Activated CD4-positive, alpha-beta T cell treated with anti-CD3 and anti-CD28 coated beads for 48 hours (primary cell): ENCODE measurements around the gene POU2F1.

ENCODE experiments used
- DNase-seq: peaks from one replicate; pipeline ENCODE4 v3.0.0-alpha.2; 2020

Gene POU2F1

DNA sequence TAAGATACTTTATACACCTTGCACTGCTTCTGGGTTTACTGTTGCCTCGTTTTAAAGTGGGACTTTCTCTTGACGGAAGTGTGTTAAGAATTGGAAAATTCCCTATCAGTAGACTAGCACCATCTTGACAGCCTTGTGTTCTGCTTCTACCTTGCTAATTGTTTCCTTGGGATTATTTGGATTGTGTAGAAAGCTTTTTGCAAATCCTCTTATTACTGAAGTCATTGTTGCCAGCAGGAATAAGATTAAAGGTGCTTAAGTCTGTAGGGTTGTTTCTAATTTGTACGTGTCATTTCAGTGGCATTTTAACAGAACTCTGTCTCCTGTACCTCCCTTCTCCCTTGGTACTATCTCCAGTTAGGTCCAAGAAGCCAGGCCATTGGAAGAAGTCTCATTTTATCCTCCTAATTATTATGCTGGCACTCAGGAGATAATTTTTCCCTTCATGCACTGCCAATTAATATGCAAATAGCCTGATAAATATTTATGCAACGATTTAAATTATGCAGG is 107.7 kb downstream of the POU2F1 start:
- DNase-seq = no peak

DNA sequence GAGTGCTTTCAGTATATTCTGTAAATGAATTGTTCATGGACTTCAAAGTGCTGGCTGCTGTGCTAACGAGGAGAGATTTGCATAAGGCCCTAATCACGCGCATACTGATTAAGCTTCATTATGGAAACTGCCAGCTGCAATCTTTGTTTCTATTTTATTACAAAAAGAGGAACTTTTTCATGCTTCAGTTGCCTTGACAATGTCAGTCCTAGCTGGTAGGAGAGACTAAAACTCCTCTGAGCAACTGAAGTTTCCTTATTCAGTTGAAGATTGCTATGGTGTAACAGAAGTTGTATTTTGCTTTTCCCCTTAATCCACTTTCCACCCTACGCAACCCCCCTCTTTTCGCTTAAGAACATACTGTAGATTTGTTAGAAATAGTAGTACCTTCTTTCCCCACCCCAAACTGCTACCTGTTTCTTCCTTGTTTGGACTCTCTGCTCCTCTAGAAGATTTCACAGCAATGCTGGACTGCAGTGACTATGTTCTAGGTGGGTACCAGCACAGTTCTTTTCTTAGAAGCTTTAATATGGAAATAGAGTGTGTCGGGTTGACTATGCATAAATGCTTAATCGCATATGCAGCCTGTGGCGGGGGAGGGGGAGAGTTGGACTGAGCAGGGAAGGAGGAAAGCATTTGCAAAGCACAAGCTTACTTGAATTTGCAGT is 108.3 kb downstream of the POU2F1 start:
- DNase-seq = no peak

DNA sequence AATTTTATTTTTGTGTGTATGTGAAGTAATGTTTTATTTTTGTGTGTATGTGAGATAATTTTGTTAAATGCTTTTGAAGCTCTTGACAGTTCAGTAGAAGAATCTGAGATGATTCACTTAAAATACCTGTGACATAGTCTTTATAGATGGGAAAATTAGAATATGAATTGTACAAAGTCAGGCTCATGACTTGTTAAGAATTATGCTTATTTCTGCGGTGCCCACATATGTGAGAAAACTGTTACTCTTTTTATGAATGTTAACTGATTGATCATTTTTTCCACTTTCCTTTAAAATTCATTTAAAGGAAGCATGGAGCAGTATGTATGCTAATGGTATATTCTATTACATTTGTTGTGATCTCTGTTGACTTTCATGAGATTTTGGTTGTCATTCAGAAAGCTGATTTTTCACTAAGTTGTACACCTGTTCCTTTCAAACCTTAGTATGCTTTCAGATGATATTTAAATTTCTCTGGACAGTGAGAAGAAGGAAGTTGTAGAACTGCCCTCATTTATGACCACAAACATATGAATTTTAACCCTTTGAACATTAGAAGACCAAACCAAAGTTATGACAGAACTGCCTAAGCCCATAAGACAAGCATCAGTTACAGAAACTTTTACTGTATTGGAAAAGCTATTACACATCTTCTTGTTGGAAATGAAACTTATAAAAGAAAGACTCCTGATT is 110.1 kb downstream of the POU2F1 start:
- no peak for DNase-seq

DNA sequence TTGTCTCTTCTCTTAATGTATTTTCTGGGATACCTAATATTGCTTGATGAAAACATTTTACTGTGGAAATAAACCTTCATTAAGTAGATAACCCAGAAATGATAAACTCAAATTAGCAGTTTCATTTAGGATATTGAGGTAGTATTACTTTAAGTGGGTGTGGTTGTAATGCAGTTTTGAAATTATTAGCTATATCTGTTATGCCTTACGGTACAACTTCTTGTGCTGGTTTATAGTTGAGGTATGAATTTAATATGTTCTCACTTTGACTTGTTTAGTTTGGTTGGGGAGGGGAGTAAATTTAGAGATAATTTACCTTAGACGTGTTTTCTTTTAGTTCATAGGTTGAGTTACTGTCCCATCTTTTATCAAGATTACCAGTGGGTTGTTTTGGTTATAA is 111.0 kb downstream of the POU2F1 start:
- DNase-seq = no peak

DNA sequence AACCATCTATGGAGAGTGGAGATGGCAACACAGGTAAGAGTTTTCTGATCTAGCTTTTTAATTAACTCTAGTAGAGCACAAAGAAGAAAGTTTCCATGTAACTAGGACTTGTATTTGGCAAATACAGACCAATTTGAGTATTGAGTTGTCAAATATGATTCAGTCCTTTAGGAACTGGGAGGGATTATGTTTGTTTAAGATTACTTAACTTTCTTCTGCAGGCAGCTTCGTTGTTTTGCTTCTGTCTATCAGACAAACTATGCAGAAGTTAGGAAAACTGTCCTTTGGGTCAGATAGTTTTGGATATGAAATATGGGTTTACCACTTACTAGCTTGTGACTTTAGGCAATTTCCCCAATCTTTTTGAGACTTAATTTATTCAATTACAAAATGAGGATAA is 111.8 kb downstream of the POU2F1 start:
- no peak for DNase-seq

DNA sequence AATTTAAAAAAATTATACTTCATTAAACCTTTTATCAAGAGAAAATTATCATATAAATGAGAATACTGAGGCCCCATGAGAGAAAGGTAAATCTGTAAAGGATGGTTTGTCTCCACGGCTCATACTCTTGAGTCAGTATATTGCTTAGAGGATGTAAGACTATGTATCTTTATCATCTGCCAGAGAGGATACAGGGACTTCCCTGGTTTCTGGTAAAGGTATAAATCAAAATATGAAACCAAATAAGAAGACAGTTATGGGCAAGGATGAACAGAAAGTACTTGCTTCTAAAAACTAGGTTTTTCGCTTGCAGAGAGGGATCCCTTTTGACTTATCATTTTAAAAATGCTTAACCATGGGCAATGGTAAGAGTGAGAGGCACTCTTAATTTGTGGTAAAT is 112.4 kb downstream of the POU2F1 start:
- DNase-seq = no peak

DNA sequence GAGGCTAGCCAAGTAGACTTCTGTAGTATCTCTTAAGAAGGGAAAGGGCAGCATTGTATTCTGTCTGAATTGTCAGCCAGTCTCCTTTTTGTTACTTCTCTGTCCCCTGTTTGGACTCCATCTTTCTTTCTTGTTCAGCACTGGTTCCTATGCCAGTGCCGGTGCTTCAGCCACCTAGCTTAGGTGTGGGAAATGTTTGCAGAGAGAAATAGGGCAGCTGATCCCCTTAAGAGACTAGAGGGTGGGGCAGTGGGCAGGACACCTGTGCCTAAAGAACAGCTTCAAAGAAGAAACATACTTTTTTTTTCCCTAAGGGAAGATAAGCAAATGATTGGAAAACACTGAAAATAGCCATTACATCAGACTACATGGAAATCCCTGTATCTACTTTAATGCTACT is 113.0 kb downstream of the POU2F1 start:
- no peak for DNase-seq

DNA sequence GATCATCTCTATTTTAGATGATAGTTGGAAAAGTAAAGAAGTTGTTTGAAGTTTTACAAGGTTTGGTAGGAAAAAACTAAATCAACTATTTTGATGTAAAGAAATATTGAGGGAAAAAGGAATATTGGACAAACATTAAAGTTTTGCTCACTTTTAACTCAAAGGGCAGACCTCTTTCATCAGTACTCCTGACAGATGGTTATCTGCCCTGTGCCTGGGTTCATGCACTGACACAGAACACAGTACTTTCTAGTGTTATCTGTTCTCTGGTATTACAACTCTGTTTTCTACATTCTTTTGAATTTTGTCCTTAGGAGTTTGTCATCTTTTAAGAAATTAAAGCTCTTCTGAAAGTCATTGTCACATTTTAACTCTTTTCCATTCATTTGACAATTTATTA is 118.7 kb downstream of the POU2F1 start:
- DNase-seq = no peak

DNA sequence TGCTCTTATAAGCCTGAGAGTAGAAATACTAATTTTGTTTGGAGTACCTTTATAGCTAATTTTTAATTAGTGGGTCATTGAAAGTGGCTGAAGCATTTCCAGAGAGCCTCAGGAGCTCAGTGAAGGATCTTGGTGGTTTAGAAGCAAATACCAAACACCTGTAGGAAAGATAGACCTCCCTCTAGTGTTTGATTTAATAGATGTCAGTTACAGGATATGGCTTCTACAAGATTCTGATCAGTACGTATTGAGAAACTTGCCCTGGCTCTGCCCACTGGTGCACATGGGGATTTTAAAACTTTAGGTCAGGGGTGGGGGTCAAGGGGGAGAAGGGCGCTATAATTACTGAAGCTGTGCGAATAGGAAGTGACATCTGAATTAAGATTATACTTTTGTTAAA is 122.2 kb downstream of the POU2F1 start:
- DNase-seq = no peak

DNA sequence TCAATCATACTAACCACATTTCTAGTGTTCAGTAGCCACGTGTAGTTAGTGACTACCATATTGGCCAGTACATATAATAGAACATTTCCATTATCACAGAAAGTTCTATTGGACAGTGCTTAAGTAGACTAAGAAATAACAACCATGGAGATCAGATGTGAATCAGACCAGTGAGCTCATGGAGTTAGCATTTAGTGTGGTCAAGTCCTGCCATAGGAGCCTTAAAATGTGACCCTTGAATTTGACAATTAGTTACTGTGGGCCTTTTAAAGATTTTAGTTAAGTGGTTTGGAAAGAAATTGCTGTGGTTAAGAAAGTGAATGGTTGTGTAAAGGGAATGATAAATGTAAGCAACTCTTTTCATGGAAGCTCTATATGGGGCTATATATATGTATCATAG is 123.4 kb downstream of the POU2F1 start:
- no peak for DNase-seq

DNA sequence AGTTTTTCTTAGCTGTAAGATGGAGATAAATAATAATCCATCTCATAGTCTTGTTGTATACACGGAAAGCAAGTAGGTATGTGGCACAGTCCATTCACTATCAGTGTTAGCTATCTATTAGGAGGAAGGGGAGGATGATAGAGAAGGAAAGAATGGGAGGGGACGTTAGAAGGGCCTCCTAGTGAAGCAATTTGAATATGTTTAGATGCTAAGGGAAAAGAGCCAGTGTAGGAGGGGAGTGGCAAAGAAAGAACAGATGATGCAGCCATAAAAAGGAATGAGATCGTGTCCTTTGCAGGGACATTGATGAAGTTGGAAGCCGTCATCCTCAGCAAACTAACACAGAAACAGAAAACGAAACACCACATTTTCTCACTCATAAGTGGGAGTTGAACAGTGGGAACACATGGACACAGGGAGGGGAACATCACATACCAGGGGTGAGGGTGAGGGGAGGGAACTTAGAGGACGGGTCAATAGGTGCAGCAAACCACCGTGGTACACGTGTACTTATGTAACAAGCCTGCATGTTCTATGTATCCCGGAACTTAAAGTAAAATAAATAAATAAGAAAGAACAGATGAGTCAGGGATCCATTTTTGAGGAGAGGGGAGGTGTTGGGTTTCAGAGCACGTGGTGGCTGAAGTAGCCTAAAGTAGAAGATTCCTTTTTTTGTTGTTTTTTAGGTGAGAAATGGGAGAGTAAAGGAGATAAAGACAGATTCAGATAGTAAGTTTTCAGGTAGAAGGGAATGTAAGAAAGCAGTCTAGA is 124.1 kb downstream of the POU2F1 start:
- no peak for DNase-seq

DNA sequence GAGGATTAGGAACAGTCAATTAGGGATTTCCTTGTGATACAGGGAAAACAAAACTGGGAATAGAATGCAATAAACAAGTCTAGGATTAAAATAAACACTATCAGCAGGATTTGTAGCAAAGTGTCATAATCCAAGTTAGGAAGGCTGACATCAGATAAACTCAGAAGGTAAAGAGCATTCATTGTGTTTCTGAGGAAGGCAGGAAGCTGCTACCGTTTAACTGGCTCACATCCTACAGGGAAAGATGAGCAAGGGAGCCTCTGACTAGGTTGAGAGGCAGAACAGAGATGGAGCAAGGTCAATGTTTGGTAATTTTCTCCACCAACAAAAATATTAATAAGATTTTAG is 124.7 kb downstream of the POU2F1 start:
- DNase-seq = no peak

DNA sequence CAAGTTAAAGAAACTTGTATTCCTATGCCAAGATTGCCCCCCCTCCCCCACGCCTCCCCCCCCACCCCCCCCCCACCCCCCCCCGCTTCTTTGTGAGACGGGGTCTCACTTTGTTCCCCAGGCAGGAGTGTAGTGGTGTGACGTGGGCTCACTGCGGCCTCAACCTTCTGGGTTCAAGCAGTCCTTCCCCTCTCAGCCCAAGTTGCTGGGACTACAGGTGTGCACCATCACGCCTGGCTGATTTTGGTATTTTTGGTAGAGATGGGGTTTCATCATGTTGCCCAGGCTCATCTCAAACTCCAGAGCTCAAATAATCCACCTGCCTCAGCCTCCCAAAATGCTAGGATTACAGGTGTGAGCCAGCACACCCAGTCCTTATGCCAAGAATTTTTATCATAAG is 136.6 kb downstream of the POU2F1 start:
- no peak for DNase-seq

DNA sequence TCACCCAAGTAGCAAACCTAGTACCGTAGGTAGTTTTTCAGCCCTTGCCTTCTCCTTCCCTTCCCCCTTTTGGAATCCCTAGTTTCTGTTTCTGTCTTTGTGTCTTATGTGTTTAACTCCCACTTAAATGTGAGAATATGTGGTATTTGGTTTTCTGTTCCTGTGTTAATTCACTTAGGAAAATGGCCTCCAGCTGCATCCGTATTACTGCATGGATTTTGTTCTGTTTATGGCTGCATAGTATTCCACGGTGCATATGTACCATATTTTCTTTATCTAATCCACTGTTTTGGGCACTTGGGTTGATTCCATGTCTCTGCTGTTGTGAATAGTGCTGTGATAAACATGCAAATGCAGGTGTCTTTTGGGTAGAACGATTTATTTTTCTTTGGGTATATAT is 138.6 kb downstream of the POU2F1 start:
- no peak for DNase-seq

DNA sequence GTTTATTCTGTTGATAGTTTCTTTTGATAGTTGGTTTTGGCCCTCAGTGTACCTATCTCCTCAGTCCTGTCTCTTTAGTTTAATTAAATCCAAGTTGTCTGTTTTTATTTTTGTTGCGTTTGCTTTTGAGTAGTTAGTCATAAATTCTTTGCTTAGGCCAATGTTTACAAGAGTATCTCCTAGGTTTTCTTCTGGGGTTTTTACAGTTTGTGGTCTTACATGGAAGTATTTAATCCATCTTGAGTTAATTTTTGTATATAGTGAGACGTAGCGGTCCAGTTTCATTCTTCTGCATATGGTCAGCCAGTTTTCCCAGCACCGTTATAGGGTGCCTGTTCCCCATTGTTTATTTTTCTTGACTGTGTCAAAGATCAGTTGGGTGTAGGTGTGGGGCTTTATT is 139.4 kb downstream of the POU2F1 start:
- DNase-seq = no peak

DNA sequence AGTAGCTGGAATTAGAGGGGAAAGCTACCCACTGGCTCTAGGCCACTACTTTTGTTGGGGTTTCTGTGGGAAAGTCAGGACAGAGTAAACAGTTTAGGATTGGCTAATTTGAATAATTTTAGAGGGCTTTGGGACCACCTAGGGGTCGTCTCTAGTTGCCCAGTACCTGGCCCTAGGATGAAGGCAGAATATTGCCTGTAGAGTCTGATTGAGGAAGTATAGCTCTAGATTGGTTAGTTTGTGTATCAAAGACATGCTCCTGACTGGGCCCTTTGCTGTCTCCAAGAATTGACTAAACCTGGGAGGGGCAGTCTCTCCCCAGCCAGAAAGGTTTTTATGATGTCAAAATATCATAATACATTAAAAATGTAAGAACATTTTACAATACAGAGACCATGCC is 142.0 kb downstream of the POU2F1 start:
- no peak for DNase-seq

DNA sequence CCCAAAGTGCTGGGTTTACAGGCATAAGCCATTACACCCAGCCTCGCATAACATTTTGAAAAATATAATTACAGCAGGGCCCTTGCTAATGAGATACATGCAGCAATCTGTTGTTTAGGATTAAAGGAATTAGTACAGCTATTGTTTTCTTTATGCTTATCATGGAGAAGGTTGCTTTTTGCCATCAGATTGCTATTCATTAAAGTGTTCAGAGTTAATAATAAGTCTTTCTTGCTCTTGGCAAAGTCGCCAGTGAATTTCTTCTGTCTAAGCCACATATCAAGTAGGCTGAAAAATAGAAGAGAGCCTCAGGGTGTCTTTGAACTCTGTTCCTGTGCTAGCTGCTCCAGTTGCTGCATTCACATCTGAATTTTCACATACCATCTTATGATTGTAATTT is 144.1 kb downstream of the POU2F1 start:
- no peak for DNase-seq

DNA sequence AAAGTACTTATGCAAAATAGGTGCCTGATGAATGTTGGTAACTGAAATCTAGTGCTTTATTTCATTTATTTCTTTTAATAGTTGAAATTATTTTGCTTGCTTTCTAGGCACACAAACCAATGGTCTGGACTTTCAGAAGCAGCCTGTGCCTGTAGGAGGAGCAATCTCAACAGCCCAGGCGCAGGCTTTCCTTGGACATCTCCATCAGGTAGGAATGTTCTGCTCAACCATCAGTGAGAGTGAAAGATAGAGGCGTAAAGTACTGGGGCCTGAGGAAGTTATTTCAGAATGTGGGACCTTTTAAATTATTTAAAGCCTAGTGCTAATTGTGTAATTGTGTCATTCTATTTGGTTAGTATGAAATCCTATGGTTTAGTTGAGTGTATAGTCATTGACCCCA is 144.7 kb downstream of the POU2F1 start:
- DNase-seq = no peak

DNA sequence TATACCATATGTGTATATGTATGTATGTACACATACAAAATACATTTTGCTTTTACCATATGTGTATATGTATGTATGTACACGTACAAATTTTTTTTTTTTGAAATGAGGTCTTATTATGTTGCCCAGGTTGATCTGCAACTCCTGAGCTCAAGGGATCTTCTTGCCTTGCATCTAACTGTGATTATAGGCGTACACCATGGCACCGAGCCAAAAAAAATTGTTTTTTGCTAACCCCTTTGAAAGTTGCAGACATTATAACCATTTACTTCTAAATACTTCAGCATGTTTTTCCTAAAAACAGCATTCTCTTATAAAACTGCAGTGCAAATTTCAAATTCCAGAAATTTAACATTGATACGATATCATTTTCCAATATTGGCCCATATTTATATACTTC is 147.0 kb downstream of the POU2F1 start:
- no peak for DNase-seq

DNA sequence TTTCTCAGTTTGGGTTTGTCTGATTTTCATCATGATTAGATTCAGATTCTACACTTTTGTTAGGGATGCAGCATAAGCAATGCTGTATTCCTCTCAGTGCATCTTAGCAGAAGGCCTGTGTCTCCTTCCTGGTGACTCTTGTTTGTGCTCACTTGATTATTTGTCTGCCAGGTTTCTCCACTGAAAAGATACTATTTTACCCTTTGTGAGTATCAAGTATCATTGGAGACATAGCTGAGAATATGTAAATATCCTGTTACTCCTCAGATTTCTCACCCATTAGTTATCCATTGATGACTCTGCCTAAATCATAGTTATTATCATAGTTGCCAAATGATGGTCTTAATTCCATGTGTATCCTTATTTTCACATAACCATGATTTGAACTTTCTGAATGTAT is 148.5 kb downstream of the POU2F1 start:
- DNase-seq = no peak

DNA sequence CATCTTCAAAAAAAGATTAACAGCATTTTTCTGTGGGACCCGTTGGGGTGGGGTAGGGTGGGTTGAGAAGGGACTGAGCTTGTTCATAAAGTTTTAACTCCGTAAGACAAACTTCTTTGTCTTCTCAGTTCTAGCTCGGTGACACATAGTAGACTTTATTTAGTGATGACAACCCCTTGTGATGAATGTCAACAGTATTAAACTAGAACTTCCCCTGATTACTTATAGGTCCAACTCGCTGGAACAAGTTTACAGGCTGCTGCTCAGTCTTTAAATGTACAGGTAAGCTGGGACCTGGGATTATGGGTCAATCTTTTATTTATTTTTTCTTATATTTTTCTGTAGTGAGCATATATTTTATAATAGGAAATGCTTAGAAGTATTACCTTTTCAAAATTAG is 149.2 kb downstream of the POU2F1 start:
- no peak for DNase-seq

DNA sequence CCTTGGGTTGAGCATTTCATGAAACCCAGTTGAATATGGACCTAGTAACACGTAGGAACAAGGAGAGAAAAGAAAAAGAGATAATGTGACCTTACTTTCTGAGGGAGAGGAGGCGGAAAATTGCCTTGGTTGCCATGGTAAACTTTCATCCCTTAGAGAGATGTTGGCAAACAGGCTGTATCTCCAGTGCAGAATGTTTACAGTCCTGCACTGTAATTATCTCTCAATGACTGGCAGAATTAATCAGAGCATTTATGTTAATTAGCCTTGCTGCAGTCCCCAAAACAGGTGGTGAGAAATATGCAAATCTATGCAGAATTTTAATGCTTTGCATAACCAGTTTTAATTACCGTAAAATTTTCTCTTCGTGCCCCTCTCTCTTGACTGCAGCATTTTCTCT is 150.3 kb downstream of the POU2F1 start:
- DNase-seq = no peak

DNA sequence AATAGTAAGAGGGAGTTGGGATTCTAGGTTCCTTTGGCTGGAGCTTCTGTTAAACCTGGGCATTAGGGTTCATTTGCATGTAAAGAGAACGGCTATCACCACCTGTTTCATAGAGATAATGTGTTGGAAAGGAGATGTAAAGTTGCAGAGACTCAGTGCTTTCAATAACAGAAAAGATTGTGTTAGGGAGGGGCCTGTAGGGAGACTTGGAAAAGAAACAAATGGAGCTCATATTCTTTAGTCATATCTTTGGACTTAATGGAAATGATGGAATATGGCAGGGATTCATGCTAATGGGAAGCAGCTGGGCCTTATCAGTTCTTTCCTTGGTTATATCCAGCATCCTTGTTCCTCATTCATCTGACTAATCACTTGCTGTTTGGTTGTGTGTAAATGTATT is 152.7 kb downstream of the POU2F1 start:
- no peak for DNase-seq

DNA sequence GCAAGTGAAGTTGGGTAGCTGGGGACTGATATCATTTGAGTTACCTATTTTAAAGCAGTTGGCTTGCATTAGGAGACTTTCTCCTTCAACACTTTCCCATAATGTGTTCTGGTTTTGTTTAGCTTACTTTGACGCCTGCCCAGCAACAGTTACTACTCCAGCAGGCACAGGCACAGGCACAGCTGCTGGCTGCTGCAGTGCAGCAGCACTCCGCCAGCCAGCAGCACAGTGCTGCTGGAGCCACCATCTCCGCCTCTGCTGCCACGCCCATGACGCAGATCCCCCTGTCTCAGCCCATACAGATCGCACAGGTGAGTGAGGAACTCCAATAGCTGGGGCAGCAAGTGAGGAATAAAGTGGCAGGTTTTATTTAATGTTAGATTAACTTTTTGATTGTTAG is 153.3 kb downstream of the POU2F1 start:
- no peak for DNase-seq
